HUDEP-2 (cell line): ENCODE data around the gene CEP41.
A peak's percentile ranks its signal among the peaks of the same experiment; 100 is the strongest.
"Not testable (repeated sequence)": the region's sequence is repeated elsewhere in the genome, so short reads cannot be mapped to it uniquely, and the experiment has no call there.

Source experiments
- DNase-seq, 76 experiments: peaks; one replicate each; lab custom pipeline; 2025; ENCODE audit not compliant: unreplicated experiment in 76 of 76; lab: John Stamatoyannopoulos, UW

Gene CEP41

DNA sequence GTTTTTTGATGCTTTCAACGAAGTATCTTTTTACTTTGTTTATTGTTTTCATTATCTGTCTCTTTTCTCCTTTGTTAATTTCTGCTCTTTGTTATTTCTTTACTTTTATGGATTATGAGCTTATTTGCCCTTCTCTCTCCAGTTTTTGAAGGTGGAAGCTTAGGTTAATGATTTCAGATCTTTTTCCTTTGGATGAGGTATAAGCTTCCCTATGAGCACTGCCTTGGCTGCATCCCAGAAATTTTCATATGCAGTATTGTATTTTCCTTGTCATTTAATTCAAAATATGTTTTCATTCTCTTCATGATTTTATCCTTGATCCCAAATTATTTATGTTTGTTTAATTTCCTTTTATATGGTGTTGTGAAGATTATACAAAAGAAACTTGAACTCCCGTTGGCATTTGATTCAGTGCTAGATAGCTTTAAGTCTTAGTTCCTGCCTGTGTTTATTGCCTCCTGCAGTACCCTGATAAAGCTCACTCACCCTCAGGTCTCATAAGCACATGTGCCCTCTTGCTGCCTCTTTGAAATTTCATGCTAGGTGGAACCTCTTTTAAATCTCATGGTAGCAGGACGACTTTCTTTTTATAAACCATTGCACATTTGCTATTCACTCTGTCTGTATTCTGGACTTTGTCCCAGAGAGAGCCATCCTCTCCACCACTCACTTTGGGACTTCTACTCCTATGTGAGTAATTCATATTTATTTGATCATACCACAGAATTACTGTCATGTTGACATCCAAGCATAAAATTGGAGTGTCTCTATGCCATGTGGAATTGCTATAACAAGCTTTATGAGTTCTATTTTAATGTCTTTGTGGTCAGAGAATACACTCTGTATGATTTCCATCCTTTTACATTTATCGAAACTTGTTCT is 23.0 kb upstream of the CEP41 start:
- DNase-seq, result peak in 51 of 76 experiments; percentile 2 to 70 (median 31)

DNA sequence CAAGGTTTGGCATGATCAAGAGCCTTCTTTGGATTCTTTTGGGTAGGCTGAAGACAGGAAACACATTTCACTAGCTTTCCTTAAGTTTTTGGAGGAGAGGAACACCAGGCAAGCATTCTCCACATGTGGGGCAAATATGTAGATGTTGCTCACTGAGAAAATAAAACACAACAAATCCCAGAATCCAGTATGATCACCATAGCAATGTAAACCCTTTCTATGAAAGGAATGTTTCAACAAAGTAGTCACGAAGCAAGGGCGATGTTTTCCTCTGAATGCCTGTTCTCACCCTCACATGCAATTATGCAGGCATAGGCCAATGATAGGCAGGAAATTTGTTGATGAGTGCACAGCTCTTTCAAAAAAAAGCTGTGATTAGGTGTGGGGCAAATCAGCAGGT is 20.5 kb upstream of the CEP41 start:
- DNase-seq, result no peak

DNA sequence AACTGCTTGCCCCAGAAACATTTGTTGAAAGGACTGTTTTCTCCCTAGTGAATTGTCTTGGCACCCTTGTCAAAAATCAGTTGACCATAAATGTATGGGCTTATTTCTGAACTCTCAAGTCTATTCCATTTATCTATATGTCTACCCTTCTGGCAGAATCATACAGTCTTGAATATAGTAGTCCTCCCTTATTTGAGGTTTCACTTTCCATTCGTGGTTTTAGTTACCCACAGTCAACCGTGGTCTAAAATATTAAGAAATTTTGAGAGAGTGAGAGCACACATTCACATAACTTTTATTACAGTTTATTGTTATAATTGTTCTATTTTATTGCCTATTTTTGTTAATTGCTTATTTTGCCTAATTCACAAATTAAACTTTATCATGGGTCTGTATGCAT is 17.4 kb upstream of the CEP41 start:
- no peak for DNase-seq

DNA sequence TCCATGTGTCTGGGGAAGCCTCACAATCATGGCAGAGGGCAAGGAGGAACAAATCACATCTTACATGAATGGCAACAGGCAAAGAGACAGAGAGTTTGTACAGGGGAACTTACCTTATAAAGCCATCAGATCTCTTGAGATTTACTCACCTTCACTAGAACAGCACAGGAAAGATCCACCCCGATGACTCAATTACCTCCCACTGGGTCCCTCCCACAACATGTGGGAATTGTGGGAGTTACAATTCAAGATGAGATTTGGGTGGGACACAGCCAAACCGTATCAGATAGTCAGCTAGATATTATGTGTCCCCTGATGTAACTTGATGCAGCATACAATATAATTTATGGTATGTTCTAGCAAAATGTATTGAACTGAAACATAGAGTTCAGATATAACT is 14.1 kb upstream of the CEP41 start:
- no peak for DNase-seq

DNA sequence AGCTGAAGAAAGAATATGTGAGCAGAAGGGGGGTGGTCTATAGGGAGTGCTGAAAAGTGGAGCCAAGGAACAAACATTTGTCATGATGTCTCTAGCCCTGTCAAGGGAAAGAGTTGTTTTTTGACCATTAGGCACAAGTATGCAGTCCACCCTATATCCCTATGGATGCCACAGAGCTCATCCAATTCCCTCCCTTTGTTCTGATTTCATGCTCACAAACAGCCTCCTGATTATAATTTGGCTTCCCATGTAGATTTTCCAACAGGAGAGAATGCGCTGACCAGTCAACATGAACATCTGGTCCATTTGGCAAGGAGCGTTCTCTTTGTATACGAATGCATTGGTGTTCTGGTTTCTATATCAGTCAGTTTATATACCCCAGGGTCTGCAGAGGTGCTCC is 12.1 kb upstream of the CEP41 start:
- DNase-seq, result no peak

DNA sequence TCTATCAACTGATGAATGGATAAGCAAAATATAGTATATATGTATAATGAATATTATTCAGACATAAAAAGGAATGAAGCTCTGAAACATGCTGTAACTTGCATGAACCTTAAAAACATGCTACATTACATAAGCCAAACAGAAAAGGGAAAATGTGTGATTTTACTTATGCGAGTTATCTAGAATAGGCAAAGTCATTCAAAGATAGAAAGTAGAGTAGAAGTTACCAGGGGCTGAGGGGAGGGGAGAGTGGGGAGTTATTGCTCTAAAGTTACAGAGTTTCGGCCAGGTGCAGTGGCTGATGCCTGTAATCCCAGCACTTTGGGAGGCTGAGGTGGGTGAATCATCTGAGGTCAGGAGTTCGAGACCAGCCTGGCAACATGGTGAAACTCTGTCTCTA is 10.5 kb upstream of the CEP41 start:
- DNase-seq, result not testable (repeated sequence)

DNA sequence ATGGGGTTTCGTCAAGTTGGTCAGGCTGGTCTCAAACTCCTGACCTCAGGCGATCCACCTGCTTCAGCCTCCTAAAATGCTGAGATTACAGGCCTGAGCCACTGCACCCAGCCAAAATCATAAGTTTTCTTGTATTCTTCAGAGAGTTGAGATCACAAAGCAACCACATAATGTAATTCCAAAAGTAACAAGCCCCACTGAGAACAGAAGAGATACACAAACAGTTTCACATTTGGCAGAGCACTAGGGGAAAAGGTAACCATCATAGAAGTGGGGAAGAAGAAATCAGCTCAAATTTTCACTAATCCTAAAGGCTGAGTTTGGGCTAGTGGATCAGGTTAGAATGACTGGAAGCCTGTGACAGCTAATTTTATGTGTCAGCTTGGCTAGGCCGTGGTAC is 5.4 kb upstream of the CEP41 start:
- DNase-seq, result no peak

DNA sequence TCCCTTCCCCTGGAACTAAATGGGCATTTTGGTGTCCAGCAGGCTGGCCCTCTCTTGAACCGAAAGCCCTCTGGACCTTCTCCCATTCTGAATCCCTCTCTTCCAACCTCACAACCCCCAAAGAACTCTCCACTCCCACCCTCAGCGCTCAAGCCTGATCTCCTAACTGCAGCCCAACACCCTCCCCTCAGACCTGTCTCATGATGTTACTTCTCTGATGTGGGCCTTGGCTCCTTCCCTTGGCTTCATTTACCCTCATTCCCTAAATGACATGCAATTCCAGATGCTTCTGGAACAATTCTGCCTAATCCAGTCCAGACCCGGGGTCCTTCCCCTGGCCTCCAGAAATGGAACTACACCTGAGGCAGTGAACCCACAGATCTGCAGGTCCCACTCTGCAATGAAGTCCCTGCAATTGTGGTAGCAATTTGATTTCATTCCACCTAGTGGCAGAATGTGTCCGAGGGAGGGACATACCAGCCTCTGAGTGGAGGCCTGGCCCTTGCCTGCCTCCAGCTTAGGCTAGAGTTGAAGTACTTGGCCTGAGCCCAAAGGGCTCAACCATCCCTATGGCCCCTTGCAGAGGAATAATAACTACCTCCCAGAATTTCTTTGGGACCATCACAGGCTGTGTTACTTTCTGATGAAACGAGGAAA is 4.1 kb upstream of the CEP41 start:
- DNase-seq, result no peak

DNA sequence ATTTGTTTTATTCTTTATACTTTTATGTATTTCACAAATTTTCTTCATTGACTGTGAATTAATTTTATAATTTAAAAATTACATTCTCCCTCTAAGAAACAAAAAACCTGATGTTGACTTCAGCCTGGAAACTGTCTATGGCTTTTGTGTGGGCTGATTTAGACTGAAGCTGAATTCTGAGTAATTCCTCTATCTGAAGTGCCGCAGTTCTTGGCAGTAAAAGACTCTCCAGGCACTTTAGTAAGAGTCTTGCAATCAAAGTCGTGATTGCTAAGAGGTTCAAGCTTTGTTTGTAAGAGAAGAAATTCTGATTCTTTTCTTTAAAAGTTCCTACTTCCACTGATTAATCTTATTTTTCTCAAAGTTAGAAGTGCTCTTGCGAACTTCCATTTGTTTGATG is 3.4 kb upstream of the CEP41 start:
- peak in 1 of 76 experiments; percentile 1 for DNase-seq

DNA sequence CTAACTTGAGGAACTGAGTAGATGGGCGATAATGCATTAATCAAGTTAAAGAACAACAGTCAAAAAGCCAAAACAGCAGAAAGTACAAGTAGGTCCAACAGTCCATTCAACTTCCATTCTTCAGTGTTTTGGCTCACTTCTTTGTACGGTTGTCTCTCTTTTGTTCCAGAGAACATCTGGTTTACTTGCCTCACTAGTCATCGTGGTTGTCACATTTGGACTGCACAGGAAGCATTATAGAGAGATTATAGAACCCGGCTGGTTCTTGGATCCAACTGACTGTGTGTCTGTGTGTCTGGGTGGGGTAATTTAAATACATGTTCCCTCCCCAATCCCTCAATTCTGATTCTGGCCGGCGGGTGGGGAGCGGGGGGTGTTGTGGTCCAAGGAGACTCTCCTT is 1.8 kb upstream of the CEP41 start:
- no peak for DNase-seq

DNA sequence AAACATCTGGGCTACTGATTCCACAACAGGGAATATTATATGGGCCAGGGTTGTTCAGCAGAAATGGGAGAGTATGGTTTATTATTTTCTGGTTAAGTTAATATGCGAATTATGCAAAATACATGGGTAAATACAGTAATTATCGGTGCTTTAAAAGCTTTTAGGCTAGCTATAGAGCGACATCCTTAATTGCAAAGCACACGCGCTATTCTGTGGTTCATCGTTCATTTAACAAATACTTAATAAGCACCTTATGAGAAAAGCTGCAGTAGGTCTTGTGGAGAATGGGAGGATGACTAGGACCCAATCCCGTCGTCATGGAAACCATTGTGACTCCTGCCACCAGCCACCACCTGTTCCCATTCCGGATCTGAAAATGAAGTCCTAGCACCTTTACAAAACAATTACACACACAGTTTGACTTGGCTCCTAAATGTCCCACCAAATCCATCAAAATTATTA is 623 bp upstream of the CEP41 start:
- no peak for DNase-seq

DNA sequence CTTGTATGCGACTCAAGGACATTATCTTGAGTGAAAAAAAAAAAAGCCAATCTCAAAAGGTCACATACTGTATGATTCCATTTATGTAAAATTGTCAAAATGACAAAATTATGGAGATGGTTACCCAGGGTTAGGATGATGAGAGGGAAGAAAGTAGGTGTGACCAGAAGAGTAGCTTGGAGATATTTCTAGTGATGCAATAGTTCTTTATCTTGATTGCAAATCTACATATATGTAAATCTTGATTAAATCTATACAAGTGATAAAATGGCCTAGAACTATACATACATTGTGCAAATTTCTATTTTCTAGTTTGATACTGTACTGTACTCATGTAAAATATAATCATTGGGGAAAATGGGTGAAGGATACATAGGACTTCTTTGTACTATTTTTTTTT is 4.6 kb downstream of the CEP41 start:
- DNase-seq, result no peak

DNA sequence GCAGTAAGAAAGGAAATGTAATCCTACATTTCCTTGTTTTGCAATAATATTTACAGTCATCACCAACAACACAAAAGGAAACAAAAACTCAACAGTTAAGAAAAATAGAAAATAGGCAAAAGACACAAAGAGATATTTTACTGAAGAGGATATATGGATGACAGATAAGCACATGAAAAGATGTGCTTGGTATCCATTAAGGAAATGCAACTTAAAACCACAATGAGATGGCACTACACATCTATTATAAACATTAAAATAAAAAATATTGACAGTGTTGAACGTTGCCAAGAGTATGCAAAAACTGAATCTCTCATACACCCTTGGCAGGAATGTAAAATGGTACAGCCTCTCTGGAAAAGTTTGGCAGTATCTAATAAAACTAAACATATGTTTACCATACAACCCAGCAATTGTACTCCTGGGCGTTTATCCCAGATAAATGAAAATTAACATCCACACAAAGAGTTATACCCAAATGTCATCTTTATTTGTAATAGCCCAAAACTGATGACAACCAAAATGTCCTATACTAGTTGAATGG is 5.4 kb downstream of the CEP41 start:
- DNase-seq, result no peak

DNA sequence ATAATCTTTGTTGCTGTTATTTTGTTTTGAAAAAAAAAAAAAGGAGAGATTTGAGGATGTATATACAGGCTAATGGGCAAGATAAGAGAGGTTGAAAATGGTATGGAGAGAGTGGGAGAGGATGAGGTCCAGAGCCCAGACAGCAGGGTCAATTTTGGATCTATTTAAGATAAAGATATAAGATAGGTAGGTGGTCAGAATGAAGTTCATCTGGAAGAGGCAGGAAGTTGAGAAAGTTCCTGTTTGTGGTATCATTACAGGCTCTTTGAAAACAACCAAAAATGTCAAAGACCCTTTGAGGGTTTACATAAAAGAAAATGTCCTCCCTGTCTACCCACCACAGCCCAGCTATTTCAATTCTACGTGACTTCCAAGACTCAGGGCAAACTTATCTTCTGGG is 7.5 kb downstream of the CEP41 start:
- DNase-seq, result no peak

DNA sequence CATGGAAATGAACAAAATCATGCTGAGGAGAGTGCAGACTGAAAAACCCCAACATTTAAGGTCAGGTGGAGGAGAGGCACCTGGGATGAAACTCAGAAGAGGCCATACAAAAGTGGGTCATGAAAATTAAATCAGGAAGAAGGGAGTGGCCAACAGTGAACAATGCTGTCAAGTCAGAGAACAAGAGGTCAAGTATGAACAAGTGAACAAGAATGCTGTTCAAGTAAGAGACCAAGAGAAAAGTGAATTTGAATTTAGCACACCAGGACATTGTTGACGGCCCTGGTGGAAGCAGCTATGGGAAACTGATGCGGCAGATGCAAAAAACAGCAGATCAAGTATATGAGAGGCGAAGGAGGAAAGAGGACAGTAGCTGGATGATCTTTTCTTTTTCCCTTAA is 7.9 kb downstream of the CEP41 start:
- no peak for DNase-seq

DNA sequence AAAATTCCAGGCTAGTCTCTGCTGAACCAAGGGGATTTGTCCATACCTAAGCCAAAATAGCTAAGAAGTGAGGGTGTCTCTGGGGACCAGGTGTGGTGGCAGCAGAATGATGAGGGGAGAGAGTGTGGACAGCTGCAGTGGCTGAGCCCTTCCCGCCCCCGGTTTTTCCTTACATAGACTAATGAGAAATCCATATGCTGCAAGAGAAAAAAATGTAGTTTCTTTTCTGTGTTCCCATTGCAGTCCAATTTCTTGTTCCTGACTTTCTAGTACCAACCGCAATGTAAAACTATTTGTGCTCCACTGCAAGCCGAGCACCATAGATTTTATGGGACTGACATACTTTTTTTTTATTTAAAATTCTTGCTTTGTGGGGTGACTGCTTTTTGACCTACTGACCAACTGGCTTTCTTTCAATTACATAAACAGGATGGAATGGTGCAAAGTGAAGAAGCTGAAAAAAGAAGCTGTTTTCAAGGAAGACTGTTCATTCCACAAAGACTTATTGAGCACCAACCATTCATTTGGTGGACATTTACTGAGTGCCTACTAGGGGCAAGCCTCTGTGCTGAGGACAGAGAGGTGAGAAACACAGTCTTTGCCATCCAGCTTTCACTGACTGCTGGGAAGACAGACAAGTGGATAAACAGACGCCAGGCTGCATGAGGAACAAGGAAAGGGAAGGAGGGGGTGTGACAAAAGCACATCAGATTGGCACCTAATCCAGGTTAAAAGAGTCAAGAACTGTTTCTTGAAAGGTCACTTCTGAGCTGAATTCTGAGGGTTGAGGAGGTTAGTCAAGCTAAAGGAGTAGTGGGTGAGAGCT is 9.8 kb downstream of the CEP41 start:
- DNase-seq, result no peak

DNA sequence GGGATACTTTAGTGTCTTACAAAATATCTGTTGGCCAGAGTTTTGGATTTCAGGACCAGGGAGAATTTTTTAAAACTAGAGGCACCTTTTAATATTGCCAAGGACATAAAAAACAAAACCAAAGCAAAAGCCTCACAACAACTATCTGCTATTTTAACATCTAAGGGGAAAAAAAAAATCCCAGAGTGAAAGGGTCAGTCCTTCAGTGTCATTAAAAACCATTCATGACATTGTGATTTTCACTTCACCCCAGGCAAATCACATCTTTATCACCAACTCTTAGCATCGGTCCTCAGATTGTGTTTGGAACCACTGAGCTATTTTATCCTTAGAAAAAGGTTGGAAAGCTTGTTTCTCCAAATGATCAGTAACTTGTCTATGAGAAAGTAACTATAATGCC is 10.7 kb downstream of the CEP41 start:
- no peak for DNase-seq

DNA sequence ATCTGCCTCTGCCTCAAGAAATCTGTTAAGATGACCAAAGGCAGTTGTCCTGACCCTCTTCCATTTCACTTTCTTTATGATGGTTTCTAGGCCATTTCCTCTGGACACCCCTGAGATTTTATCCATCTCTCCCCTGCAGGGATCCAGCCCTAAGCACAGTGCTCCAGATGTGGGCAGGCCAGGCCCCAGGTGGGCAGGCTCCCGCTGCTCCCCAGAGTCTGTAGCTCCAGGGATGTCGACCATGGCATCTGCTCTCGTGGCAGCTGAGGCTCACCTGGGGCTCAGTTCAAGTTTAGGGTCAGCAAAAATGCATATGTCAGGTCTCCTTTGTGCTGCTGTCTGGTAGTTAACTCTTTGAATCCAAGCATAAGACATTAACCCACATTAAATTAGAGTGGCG is 11.8 kb downstream of the CEP41 start:
- DNase-seq, result no peak

DNA sequence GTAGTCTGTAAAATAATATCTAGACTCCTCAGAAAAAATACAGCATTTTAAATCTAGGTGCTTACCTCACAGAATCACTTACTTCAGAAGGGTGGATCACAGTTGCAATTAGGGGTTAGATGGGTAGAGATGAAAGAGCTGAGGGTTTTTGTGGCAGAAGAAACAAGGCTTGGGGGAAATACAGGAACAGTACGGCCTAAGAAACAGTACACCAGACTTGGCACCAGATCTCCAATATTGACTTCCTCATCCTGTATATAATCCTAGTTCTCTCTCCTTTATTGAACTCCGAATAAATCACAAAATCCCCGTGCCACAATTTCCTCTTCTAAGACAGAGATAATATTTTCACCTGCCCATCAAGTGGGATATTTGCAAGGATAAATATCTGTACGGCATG is 14.3 kb downstream of the CEP41 start:
- no peak for DNase-seq

DNA sequence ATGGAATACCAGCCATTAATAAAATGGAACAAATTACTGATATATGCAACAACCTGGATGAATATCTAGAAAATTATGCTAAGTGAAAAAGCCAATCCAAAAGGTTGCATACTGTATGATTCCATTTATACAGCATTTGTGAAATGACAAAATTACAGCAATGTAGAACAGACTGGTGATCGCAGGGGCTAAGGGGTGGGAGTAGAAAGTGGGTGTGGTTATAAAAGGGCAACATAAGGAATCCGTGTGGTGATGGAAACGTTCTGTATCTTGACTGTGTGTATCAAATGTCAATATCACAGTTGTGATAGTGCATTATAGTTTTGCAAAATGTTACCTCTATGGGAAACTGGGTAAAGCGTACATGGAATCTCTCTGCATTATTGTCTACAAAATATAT is 15.0 kb downstream of the CEP41 start:
- DNase-seq, result no peak

DNA sequence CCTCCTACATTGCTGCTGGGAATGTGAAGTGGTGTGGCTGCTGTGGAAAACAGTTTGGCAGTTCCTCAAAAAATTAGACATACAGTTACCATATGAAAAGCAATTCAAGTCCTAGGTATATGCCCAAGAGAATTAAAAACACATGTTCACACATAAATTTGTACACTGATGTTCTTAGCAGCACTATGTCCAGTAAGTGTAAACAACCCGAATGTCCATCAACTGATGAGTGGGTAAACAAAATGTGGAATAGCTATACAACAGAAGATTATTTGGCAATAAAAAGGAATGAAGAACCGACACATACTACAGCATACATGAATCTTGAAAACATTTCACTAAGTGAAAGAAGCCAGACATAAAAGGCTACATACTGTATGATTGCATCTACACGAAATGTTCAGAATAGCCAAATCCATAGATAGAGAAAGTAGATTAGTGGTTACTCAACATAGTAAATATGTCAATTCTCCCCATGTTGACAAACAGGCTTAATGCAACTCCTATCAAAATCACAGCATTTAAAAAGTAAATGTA is 17.2 kb downstream of the CEP41 start:
- DNase-seq, result no peak
